Measurements from ENCODE around the gene PPFIA2.

GRCh38 chr12:81401241-81401640, 357.9 kb downstream of the PPFIA2 start:
- TF ChIP-seq POLR2AphosphoS5 (IDR thresholded peaks at IDR 0.05; ENCODE audit: low read depth, low read length) (no peak), CTCF (IDR thresholded peaks at IDR 0.05) (no peak), MAX (IDR thresholded peaks at IDR 0.05; ENCODE audit: low read depth) (no peak), RXRA (IDR thresholded peaks at IDR 0.05; ENCODE audit: borderline replicate concordance, low read depth) (no peak), EP300 (IDR thresholded peaks at IDR 0.05; ENCODE audit: borderline replicate concordance in 1 of 2, low read depth in 1 of 2, low read length in 1 of 2) (no peak)
